ENCODE data around the gene KCNH2.

Gene KCNH2

GRCh38 chr7:150988230-150989226 is 10.4 kb upstream of the KCNH2 start:
- no peak overlapping the region for H3K27ac ChIP-seq (ENCODE audit: extremely low read depth, low read depth, low read length)
- H3K36me3 ChIP-seq (ENCODE audit: control insufficient read depth in 2 of 2, insufficient read depth in 1 of 2, low read length in 2 of 2): no peaks in the 10 kb centered on the region
- H3K4me3 ChIP-seq (ENCODE audit: low read depth, low read length): no peak overlapping the region
- ChIA-PET CTCF (interaction anchor here (0.5 to 2.1 kb wide), 25 partner anchors 8 to 1966 kb away, joined by 3 to 12 read pairs (median 3); no protein-coding TSS in a partner anchor), POLR2A (no interaction called here)
- H3K9me3 ChIP-seq (ENCODE audit: control insufficient read depth, insufficient read depth, low read depth, low read length): no peaks in the 10 kb centered on the region
- no peaks in the 10 kb centered on the region for H3K4me1 ChIP-seq (ENCODE audit: control insufficient read depth, insufficient read depth, low read length)
- 0 out of 2 replicates have a peak, but pooled peaks have one; percentile 47 for TF ChIP-seq KLF16 (tag by site-specific recombination; IDR thresholded peaks at IDR 0.05)
- TF ChIP-seq ZSCAN18 (tag by site-specific recombination; IDR thresholded peaks at IDR 0.05): no peak
- TF ChIP-seq ZNF843 (tag by site-specific recombination; IDR thresholded peaks at IDR 0.05): no peak
- TF ChIP-seq OSR2 (tag by site-specific recombination; IDR thresholded peaks at IDR 0.05): peak; percentile 63; the same call in 1 of the 2 replicates
- TF ChIP-seq KLF1 (tag by site-specific recombination; IDR thresholded peaks at IDR 0.05): peak; percentile 89
- peak; percentile 59; the same call in 1 of the 2 replicates for TF ChIP-seq ZBTB20 (tag by site-specific recombination; IDR thresholded peaks at IDR 0.05)
- 0 out of 2 replicates have a peak, but pooled peaks have one; percentile 40 for TF ChIP-seq ZNF24 (tag by site-specific recombination; IDR thresholded peaks at IDR 0.05)
- no peak for TF ChIP-seq ZNF580 (tag by site-specific recombination; IDR thresholded peaks at IDR 0.05)
- TF ChIP-seq ZBTB17 (tag by site-specific recombination; IDR thresholded peaks at IDR 0.05): peak; percentile 87
- TF ChIP-seq ZFHX2 (tag by site-specific recombination; conservative IDR thresholded peaks at IDR 0.05): peak; percentile 63
- TF ChIP-seq ZNF426 (tag by site-specific recombination; IDR thresholded peaks at IDR 0.05): no peak
- no peak for TF ChIP-seq SALL2 (tag by site-specific recombination; IDR thresholded peaks at IDR 0.05; ENCODE audit: borderline replicate concordance)
- TF ChIP-seq PBX3 (CRISPR knock-in tag; IDR thresholded peaks at IDR 0.05): no peak
- peak; percentile 93 for TF ChIP-seq ZNF654 (tag by site-specific recombination; IDR thresholded peaks at IDR 0.05; ENCODE audit: low read depth)
- peak; percentile 18 for TF ChIP-seq ZBTB26 (tag by site-specific recombination; optimal IDR thresholded peaks at IDR 0.05)
- TF ChIP-seq IKZF3 (tag by site-specific recombination; IDR thresholded peaks at IDR 0.05): no peak
- TF ChIP-seq GLIS1 (tag by site-specific recombination; IDR thresholded peaks at IDR 0.05): peak; percentile 37
- no peak for TF ChIP-seq REST (tag by site-specific recombination; IDR thresholded peaks at IDR 0.05)
- TF ChIP-seq ZNF10 (tag by site-specific recombination; IDR thresholded peaks at IDR 0.05): no peak
- no peak for TF ChIP-seq ZNF2 (tag by site-specific recombination; IDR thresholded peaks at IDR 0.05)
- no peak for TF ChIP-seq ZNF768 (tag by site-specific recombination; IDR thresholded peaks at IDR 0.05)
- 0 out of 2 replicates have a peak, but pooled peaks have one; percentile 22 for TF ChIP-seq ZXDB (tag by site-specific recombination; IDR thresholded peaks at IDR 0.05)
- TF ChIP-seq PRDM10 (tag by site-specific recombination; IDR thresholded peaks at IDR 0.05): no peak
- peak; percentile 26; the same call in 1 of the 2 replicates for TF ChIP-seq ZNF335 (tag by site-specific recombination; conservative IDR thresholded peaks at IDR 0.05)
- TF ChIP-seq ZBTB48 (tag by site-specific recombination; IDR thresholded peaks at IDR 0.05): no peak
- TF ChIP-seq ZEB2 (tag by site-specific recombination; IDR thresholded peaks at IDR 0.05): peak; percentile 69

All from HEK293 (cell line).